Measurements from ENCODE around the gene THAP11. TPM values are rescaled to one million over a fixed set of nuclear protein-coding genes. Genes with fewer than 3 reads are reported as not detected.

The THAP11 gene
- total and polyA plus RNA-seq, 2 of the 13 experiments (the other 11 are each of a cell fraction or from before 2014, with no cell fraction given) = 44.2 to 53.4 TPM

- TF ChIP-seq ZBED4 (CRISPR knock-in tag; IDR thresholded peaks at IDR 0.05; ENCODE audit: borderline replicate concordance) (no peak), KIAA2018 (CRISPR knock-in tag; IDR thresholded peaks at IDR 0.05; ENCODE audit: borderline replicate concordance) (0 out of 2 replicates have a peak, but pooled peaks have one; percentile 59), PLSCR1 (CRISPR knock-in tag; IDR thresholded peaks at IDR 0.05; ENCODE audit: borderline replicate concordance) (no peak), NCOA2 (CRISPR knock-in tag; IDR thresholded peaks at IDR 0.05) (no peak), ZNF30 (CRISPR knock-in tag; IDR thresholded peaks at IDR 0.05) (0 out of 2 replicates have a peak, but pooled peaks have one; percentile 16), ZNF383 (CRISPR knock-in tag; IDR thresholded peaks at IDR 0.05; ENCODE audit: borderline replicate concordance) (no peak; the same call in 1 of the 2 replicates), NFE2L2 (IDR thresholded peaks at IDR 0.05; ENCODE audit: low read length) (no peak), NAIF1 (CRISPR knock-in tag; IDR thresholded peaks at IDR 0.05; ENCODE audit: borderline replicate concordance) (no peak), ZFP36L2 (CRISPR knock-in tag; IDR thresholded peaks at IDR 0.05) (no peak), RCOR2 (CRISPR knock-in tag; IDR thresholded peaks at IDR 0.05) (no peak), ZNF557 (CRISPR knock-in tag; IDR thresholded peaks at IDR 0.05) (no peak), TFDP2 (CRISPR knock-in tag; IDR thresholded peaks at IDR 0.05) (peak; percentile 16; the same call in 1 of the 2 replicates), SETDB1 (CRISPR knock-in tag; IDR thresholded peaks at IDR 0.05; ENCODE audit: borderline replicate concordance) (no peak)
Measured at GRCh38 chr16:67806428-67807147, 35.5 kb upstream of the THAP11 start, which contains the start of the genes RANBP10 and TSNAXIP1 (continued).

All from HepG2 (cell line).